HEK293 (cell line): ENCODE results near the gene PCDH1.

Experiments
- EGR2 ChIP-seq: fragments of 450-650 bp; formaldehyde crosslinking; IDR thresholded peaks from 2 replicates; pipeline ENCODE4 v1.5.1; 2016; ENCODE audit warnings: low read depth, missing biosample characterization, missing genetic modification characterization
- GLI2 ChIP-seq: fragments of 450-650 bp; formaldehyde crosslinking; IDR thresholded peaks from 2 replicates; pipeline ENCODE4; 2017; ENCODE audit warnings: missing biosample characterization, missing genetic modification characterization, low read depth, borderline replicate concordance
- IKZF3 ChIP-seq: fragments of 450-650 bp; IDR thresholded peaks from 2 replicates; pipeline ENCODE4 v1.5.0; 2018; ENCODE audit warnings: missing biosample characterization, mild to moderate bottlenecking, missing genetic modification characterization, moderate library complexity
- SETDB1 ChIP-seq: IDR thresholded peaks from one replicate; pipeline ENCODE4 v1.6.1; 2017; ENCODE audit warnings: mild to moderate bottlenecking, low read length, moderate library complexity, mixed read lengths; ENCODE audit not compliant: insufficient read length
- SP2 ChIP-seq: fragments of 450-650 bp; formaldehyde crosslinking; IDR thresholded peaks from 2 replicates; pipeline ENCODE4 v1.5.1; 2016; ENCODE audit warnings: missing biosample characterization, missing genetic modification characterization
- ZIC2 ChIP-seq: fragments of 450-650 bp; formaldehyde crosslinking; IDR thresholded peaks from 2 replicates; pipeline ENCODE4 v1.5.1; 2016; ENCODE audit warnings: missing biosample characterization, missing genetic modification characterization
- ZNF121 ChIP-seq: fragments of 450-650 bp; formaldehyde crosslinking; IDR thresholded peaks from 2 replicates; pipeline ENCODE4 v1.5.1; 2016; ENCODE audit warnings: missing biosample characterization, missing genetic modification characterization
- ZNF16 ChIP-seq: fragments of 450-650 bp; formaldehyde crosslinking; IDR thresholded peaks from 2 replicates; pipeline ENCODE4 v1.5.1; 2016; ENCODE audit warnings: low read depth, missing biosample characterization, missing genetic modification characterization
- ZNF19 ChIP-seq: fragments of 450-650 bp; formaldehyde crosslinking; IDR thresholded peaks from 2 replicates; pipeline ENCODE4; 2016; ENCODE audit warnings: missing biosample characterization, missing genetic modification characterization, low read depth
- ZNF24 ChIP-seq: fragments of 450-650 bp; formaldehyde crosslinking; IDR thresholded peaks from 2 replicates; pipeline ENCODE4 v1.5.1; 2016; ENCODE audit warnings: missing biosample characterization, missing genetic modification characterization
- ZNF341 ChIP-seq: fragments of 450-650 bp; formaldehyde crosslinking; IDR thresholded peaks from 2 replicates; pipeline ENCODE4; 2016; ENCODE audit warnings: low read depth, missing biosample characterization, missing genetic modification characterization
- ZNF404 ChIP-seq: fragments of 450-650 bp; formaldehyde crosslinking; IDR thresholded peaks from 2 replicates; pipeline ENCODE4 v1.5.1; 2017; ENCODE audit warnings: missing biosample characterization, missing genetic modification characterization
- ZNF416 ChIP-seq: fragments of 450-650 bp; formaldehyde crosslinking; IDR thresholded peaks from 2 replicates; pipeline ENCODE4 v1.5.1; 2016; ENCODE audit warnings: missing biosample characterization, missing genetic modification characterization
- ZNF501 ChIP-seq: fragments of 450-650 bp; formaldehyde crosslinking; IDR thresholded peaks from 2 replicates; pipeline ENCODE4 v1.5.1; 2016; ENCODE audit warnings: missing biosample characterization, missing genetic modification characterization
- ZNF664 ChIP-seq: fragments of 450-650 bp; formaldehyde crosslinking; IDR thresholded peaks from 2 replicates; pipeline ENCODE4 v1.5.1; 2016; ENCODE audit warnings: missing biosample characterization, missing genetic modification characterization
- ZNF707 ChIP-seq: fragments of 450-650 bp; formaldehyde crosslinking; IDR thresholded peaks from 2 replicates; pipeline ENCODE4 v1.5.1; 2016; ENCODE audit warnings: missing biosample characterization, missing genetic modification characterization
- ZSCAN16 ChIP-seq: fragments of 450-650 bp; formaldehyde crosslinking; IDR thresholded peaks from 2 replicates; pipeline ENCODE4 v1.5.1; 2016; ENCODE audit warnings: missing biosample characterization, missing genetic modification characterization
- TF ChIP-seq, protein P1 (sequence below): fragments of 450-650 bp; formaldehyde crosslinking; IDR thresholded peaks from 2 replicates; pipeline ENCODE4 v1.5.1; 2016; ENCODE audit warnings: missing biosample characterization, missing genetic modification characterization
- TF ChIP-seq, protein P2 (sequence below): fragments of 450-650 bp; formaldehyde crosslinking; IDR thresholded peaks from 2 replicates; pipeline ENCODE4 v1.5.1; 2016; ENCODE audit warnings: missing biosample characterization, missing genetic modification characterization
- TF ChIP-seq, protein P3 (sequence below): fragments of 450-650 bp; formaldehyde crosslinking; optimal IDR thresholded peaks from 2 replicates; pipeline ENCODE3; 2016; ENCODE audit warnings: missing biosample characterization, mild to moderate bottlenecking, missing genetic modification characterization
- TF ChIP-seq, protein P4 (sequence below): fragments of 450-650 bp; formaldehyde crosslinking; IDR thresholded peaks from 2 replicates; pipeline ENCODE4 v1.5.1; 2016; ENCODE audit warnings: missing biosample characterization, missing genetic modification characterization, borderline replicate concordance
- TF ChIP-seq, protein P5 (sequence below): fragments of 450-650 bp; formaldehyde crosslinking; IDR thresholded peaks from 2 replicates; pipeline ENCODE4 v1.5.1; 2017; ENCODE audit warnings: missing biosample characterization, missing genetic modification characterization
- TF ChIP-seq, protein P6 (sequence below): fragments of 450-650 bp; formaldehyde crosslinking; IDR thresholded peaks from 2 replicates; pipeline ENCODE4 v1.5.1; 2016; ENCODE audit warnings: missing biosample characterization, missing genetic modification characterization

The PCDH1 gene

DNA sequence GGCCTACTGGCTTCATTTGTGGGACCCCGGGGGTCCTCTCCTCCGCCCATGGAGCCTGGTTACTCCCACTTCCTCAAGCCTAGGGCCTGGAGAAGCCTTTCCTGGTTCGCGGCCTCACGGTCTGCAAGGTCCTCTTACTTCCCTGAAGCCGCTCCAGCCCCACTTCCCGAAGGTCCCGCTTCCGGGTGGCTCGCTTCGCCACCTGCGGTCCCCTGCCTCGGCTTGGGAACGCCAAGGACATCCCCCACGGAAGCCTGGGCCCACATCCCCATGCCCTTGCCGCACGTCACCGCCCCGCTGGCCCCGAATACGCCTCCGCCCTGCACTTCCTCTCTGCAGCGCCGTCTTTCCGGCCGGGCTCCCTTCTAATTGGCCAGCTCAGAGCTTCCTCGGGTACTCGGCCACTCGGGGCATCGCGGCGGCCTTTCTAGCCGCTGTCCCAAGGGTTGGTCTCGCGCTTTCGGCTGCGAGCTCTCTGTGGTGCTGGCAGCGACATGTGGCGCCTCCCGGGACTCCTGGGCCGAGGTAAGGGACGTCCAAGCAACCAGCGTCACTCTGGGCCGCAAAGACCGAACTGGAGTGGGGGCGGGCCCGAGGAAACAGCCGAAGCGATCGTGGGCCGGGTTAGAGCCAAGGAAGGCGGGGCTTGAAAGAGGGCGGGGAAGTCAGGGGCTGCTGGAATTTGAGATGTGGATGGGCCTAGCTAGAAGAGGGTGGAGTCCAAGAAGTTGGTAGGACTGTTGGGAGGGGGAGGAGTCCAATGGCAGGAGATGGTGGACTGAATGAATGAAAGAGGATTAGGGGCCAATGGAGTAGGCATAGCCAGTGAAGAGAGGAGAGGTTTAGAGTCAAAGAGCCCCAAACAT is 45.5 kb upstream of the PCDH1 start, which contains the start of gene DELE1 (continued):
- TF ChIP-seq, protein P1, sequence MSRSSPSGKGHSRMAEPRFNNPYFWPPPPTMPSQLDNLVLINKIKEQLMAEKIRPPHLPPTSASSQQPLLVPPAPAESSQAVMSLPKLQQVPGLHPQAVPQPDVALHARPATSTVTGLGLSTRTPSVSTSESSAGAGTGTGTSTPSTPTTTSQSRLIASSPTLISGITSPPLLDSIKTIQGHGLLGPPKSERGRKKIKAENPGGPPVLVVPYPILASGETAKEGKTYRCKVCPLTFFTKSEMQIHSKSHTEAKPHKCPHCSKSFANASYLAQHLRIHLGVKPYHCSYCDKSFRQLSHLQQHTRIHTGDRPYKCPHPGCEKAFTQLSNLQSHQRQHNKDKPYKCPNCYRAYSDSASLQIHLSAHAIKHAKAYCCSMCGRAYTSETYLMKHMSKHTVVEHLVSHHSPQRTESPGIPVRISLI (tag by site-specific recombination), result no peak
- TF ChIP-seq SP2 (tag by site-specific recombination) (peak; percentile 96), ZIC2 (tag by site-specific recombination) (peak; percentile 73), ZNF664 (tag by site-specific recombination) (no peak), ZNF501 (tag by site-specific recombination) (peak; percentile 81; the same call in 1 of the 2 replicates), ZNF16 (tag by site-specific recombination) (no peak), GLI2 (tag by site-specific recombination) (no peak), ZNF416 (tag by site-specific recombination) (no peak), ZNF24 (peak; percentile 67; the same call in 1 of the 2 replicates), ZNF121 (tag by site-specific recombination) (no peak), ZNF19 (no peak), ZNF707 (tag by site-specific recombination) (no peak), IKZF3 (tag by site-specific recombination) (0 out of 2 replicates have a peak, but pooled peaks have one; percentile 40), ZSCAN16 (no peak), ZNF341 (tag by site-specific recombination) (peak; percentile 97), ZNF404 (tag by site-specific recombination) (no peak), SETDB1 (no peak), EGR2 (tag by site-specific recombination) (peak; percentile 80)
- TF ChIP-seq, protein P2, sequence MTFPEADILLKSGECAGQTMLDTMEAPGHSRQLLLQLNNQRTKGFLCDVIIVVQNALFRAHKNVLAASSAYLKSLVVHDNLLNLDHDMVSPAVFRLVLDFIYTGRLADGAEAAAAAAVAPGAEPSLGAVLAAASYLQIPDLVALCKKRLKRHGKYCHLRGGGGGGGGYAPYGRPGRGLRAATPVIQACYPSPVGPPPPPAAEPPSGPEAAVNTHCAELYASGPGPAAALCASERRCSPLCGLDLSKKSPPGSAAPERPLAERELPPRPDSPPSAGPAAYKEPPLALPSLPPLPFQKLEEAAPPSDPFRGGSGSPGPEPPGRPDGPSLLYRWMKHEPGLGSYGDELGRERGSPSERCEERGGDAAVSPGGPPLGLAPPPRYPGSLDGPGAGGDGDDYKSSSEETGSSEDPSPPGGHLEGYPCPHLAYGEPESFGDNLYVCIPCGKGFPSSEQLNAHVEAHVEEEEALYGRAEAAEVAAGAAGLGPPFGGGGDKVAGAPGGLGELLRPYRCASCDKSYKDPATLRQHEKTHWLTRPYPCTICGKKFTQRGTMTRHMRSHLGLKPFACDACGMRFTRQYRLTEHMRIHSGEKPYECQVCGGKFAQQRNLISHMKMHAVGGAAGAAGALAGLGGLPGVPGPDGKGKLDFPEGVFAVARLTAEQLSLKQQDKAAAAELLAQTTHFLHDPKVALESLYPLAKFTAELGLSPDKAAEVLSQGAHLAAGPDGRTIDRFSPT (tag by site-specific recombination), result peak; percentile 87
- TF ChIP-seq, protein P3, sequence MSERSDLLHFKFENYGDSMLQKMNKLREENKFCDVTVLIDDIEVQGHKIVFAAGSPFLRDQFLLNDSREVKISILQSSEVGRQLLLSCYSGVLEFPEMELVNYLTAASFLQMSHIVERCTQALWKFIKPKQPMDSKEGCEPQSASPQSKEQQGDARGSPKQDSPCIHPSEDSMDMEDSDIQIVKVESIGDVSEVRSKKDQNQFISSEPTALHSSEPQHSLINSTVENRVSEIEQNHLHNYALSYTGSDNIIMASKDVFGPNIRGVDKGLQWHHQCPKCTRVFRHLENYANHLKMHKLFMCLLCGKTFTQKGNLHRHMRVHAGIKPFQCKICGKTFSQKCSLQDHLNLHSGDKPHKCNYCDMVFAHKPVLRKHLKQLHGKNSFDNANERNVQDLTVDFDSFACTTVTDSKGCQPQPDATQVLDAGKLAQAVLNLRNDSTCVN (tag by site-specific recombination), result peak; percentile 83
- TF ChIP-seq, protein P4, sequence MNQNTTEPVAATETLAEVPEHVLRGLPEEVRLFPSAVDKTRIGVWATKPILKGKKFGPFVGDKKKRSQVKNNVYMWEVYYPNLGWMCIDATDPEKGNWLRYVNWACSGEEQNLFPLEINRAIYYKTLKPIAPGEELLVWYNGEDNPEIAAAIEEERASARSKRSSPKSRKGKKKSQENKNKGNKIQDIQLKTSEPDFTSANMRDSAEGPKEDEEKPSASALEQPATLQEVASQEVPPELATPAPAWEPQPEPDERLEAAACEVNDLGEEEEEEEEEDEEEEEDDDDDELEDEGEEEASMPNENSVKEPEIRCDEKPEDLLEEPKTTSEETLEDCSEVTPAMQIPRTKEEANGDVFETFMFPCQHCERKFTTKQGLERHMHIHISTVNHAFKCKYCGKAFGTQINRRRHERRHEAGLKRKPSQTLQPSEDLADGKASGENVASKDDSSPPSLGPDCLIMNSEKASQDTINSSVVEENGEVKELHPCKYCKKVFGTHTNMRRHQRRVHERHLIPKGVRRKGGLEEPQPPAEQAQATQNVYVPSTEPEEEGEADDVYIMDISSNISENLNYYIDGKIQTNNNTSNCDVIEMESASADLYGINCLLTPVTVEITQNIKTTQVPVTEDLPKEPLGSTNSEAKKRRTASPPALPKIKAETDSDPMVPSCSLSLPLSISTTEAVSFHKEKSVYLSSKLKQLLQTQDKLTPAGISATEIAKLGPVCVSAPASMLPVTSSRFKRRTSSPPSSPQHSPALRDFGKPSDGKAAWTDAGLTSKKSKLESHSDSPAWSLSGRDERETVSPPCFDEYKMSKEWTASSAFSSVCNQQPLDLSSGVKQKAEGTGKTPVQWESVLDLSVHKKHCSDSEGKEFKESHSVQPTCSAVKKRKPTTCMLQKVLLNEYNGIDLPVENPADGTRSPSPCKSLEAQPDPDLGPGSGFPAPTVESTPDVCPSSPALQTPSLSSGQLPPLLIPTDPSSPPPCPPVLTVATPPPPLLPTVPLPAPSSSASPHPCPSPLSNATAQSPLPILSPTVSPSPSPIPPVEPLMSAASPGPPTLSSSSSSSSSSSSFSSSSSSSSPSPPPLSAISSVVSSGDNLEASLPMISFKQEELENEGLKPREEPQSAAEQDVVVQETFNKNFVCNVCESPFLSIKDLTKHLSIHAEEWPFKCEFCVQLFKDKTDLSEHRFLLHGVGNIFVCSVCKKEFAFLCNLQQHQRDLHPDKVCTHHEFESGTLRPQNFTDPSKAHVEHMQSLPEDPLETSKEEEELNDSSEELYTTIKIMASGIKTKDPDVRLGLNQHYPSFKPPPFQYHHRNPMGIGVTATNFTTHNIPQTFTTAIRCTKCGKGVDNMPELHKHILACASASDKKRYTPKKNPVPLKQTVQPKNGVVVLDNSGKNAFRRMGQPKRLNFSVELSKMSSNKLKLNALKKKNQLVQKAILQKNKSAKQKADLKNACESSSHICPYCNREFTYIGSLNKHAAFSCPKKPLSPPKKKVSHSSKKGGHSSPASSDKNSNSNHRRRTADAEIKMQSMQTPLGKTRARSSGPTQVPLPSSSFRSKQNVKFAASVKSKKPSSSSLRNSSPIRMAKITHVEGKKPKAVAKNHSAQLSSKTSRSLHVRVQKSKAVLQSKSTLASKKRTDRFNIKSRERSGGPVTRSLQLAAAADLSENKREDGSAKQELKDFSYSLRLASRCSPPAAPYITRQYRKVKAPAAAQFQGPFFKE (tag by site-specific recombination), result no peak
- TF ChIP-seq, protein P5, sequence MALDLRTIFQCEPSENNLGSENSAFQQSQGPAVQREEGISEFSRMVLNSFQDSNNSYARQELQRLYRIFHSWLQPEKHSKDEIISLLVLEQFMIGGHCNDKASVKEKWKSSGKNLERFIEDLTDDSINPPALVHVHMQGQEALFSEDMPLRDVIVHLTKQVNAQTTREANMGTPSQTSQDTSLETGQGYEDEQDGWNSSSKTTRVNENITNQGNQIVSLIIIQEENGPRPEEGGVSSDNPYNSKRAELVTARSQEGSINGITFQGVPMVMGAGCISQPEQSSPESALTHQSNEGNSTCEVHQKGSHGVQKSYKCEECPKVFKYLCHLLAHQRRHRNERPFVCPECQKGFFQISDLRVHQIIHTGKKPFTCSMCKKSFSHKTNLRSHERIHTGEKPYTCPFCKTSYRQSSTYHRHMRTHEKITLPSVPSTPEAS, result no peak
- TF ChIP-seq, protein P6, sequence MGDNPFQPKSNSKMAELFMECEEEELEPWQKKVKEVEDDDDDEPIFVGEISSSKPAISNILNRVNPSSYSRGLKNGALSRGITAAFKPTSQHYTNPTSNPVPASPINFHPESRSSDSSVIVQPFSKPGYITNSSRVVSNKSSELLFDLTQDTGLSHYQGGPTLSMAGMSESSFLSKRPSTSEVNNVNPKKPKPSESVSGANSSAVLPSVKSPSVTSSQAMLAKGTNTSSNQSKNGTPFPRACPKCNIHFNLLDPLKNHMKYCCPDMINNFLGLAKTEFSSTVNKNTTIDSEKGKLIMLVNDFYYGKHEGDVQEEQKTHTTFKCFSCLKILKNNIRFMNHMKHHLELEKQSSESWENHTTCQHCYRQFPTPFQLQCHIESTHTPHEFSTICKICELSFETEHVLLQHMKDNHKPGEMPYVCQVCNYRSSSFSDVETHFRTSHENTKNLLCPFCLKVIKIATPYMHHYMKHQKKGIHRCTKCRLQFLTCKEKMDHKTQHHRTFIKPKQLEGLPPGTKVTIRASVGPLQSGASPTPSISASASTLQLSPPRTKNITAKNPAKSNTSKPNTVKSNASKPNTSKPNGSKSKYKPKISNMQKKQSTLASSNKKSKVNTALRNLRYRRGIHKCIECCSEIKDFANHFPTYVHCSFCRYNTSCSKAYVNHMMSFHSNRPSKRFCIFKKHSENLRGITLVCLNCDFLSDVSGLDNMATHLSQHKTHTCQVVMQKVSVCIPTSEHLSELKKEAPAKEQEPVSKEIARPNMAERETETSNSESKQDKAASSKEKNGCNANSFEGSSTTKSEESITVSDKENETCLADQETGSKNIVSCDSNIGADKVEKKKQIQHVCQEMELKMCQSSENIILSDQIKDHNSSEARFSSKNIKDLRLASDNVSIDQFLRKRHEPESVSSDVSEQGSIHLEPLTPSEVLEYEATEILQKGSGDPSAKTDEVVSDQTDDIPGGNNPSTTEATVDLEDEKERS (tag by site-specific recombination), result no peak
